AG04450 (cell line): ENCODE measurements around the gene GALK1. TPM values are rescaled to one million over a fixed set of nuclear protein-coding genes. Genes with fewer than 3 reads are reported as not detected.

Experiments used
- CTCF ChIA-PET: fragments of 300-600, 350-600 bp; formaldehyde crosslinking; extraction: SDS; loops from one replicate; lab custom pipeline; 2022; ENCODE audit warnings: antibody characterized with exemption, inconsistent platforms; lab: Charles Lee
- POLR2A ChIA-PET: fragments of 350-600 bp; formaldehyde crosslinking; extraction: SDS; loops from one replicate; lab custom pipeline; 2021; ENCODE audit warnings: antibody characterized with exemption, inconsistent platforms; lab: Yijun Ruan, JAX
- DNase-seq: peaks from one replicate; pipeline ENCODE4 v3.0.0-alpha.2; 2011; ENCODE audit warnings: low read depth, low spot score
- H3K27ac ChIP-seq: one replicate; pipeline ENCODE4 v1.5.1; 2012; ENCODE audit warnings: low read depth, low read length, control low read depth
- H3K27me3 ChIP-seq: one replicate; pipeline ENCODE4 v1.6.0; 2012; ENCODE audit warnings: low read length; ENCODE audit not compliant: control insufficient read depth, insufficient read depth
- H3K4me3 ChIP-seq: 2 replicates; pipeline ENCODE4 v1.5.1; 2011; ENCODE audit warnings: mild to moderate bottlenecking, low read depth, low read length, control low read depth
- H3K9me3 ChIP-seq: 2 replicates; pipeline ENCODE4 v1.5.1; 2012; ENCODE audit warnings: low read length; ENCODE audit not compliant: control insufficient read depth, insufficient read depth
- polyA plus RNA-seq: library from polyadenylated mRNA; depleted of rRNA; stranded (reverse); fragments of >200 nt; gene quantifications from 2 replicates; pipeline ENCODE4 v1.2.3, GENCODE V29; 2011
- TF ChIP-seq, protein P1 (sequence below): IDR thresholded peaks from 2 replicates; pipeline ENCODE4 v1.5.1; 2011; ENCODE audit warnings: low read depth, low read length, control low read depth, inconsistent platforms

Gene GALK1
- polyA plus RNA-seq, 1 experiment, result 12.4 TPM

DNA sequence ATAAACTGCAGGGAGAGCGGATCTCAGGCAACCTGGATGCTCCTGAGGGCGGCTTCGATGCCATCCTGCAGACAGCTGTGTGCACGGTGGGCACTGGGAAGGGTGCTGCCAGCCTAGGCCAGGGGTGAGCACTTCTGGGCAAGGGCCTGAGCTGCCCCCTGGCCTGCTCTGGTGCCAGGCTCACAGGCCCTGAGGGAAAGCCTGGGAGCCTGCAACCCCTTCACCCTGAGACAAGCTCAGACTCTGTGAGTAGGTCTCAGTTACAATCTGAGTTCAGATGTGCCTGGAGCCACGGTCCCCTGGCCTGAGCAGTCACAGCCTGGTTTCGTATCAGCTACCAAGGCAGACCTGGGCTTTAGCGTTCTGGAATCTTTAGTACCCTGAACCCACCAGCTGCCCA, 35.6 kb downstream of the GALK1 start:
- TF ChIP-seq, protein P1, sequence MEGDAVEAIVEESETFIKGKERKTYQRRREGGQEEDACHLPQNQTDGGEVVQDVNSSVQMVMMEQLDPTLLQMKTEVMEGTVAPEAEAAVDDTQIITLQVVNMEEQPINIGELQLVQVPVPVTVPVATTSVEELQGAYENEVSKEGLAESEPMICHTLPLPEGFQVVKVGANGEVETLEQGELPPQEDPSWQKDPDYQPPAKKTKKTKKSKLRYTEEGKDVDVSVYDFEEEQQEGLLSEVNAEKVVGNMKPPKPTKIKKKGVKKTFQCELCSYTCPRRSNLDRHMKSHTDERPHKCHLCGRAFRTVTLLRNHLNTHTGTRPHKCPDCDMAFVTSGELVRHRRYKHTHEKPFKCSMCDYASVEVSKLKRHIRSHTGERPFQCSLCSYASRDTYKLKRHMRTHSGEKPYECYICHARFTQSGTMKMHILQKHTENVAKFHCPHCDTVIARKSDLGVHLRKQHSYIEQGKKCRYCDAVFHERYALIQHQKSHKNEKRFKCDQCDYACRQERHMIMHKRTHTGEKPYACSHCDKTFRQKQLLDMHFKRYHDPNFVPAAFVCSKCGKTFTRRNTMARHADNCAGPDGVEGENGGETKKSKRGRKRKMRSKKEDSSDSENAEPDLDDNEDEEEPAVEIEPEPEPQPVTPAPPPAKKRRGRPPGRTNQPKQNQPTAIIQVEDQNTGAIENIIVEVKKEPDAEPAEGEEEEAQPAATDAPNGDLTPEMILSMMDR, result no peak
- POLR2A ChIA-PET, result no interaction called here
- no peak overlapping the region for H3K27ac ChIP-seq
- peaks cover 2% of the 10 kb centered on the region; the same call in 1 of the 2 replicates for H3K9me3 ChIP-seq
- H3K27me3 ChIP-seq, result peaks cover 14% of the 10 kb centered on the region
- no peak overlapping the region for H3K4me3 ChIP-seq
- no peak for DNase-seq
- CTCF ChIA-PET, result interaction anchor here (0.5 to 7.3 kb wide), 4 partner anchors 18 to 96 kb away, joined by 3 to 30 read pairs (median 8); partner anchors contain the start of gene SMIM5

DNA sequence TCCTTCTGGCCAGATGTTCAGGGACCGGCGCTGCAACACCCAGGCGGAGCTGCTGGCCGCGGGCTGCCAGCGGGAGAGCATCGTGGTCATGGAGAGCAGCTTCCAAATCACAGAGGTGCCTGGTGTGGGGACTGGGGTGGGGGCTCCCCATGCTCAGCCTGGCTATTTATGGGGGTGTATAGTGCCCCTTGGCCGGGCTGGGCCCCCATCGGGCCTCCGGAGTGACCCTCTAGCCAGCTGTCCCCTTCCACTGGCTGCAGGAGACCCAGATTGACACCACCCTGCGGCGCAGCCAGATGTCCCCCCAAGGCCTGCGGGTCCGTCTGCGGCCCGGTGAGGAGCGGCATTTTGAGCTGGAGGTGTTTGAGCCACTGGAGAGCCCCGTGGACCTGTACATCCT, 37.6 kb downstream of the GALK1 start:
- TF ChIP-seq, protein P1, result no peak
- DNase-seq, result no peak
- peaks cover 2% of the 10 kb centered on the region; the same call in 1 of the 2 replicates for H3K9me3 ChIP-seq
- POLR2A ChIA-PET, result no interaction called here
- CTCF ChIA-PET, result no interaction called here
- H3K4me3 ChIP-seq, result no peak overlapping the region
- no peak overlapping the region for H3K27ac ChIP-seq
- H3K27me3 ChIP-seq, result peaks cover 24% of the 10 kb centered on the region

DNA sequence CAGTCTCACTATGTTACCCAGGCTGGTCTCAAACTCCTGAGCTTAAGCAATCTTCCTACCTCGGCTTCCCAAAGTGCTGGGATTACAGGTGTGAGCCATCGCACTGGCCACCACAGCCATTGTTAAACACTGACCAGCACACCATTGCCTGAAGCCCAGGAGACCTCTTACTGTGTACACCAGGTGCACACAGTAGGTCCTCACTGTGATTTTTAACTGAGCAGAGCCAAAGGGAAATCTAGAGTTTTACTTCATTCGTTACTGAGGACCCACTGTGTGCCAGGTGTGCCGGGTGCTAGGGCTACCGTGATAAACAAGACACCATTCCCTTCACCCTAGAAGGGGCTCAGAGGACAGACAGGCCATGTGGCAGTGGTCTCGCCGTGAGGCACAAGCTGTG, 39.5 kb downstream of the GALK1 start:
- Histone ChIP-seq H3K27ac (no peak overlapping the region), H3K27me3 (peaks cover 35% of the 10 kb centered on the region), H3K4me3 (no peak overlapping the region), H3K9me3 (peaks cover 2% of the 10 kb centered on the region; the same call in 1 of the 2 replicates)
- DNase-seq, result no peak
- ChIA-PET CTCF (no interaction called here), POLR2A (no interaction called here)
- TF ChIP-seq, protein P1, result no peak

DNA sequence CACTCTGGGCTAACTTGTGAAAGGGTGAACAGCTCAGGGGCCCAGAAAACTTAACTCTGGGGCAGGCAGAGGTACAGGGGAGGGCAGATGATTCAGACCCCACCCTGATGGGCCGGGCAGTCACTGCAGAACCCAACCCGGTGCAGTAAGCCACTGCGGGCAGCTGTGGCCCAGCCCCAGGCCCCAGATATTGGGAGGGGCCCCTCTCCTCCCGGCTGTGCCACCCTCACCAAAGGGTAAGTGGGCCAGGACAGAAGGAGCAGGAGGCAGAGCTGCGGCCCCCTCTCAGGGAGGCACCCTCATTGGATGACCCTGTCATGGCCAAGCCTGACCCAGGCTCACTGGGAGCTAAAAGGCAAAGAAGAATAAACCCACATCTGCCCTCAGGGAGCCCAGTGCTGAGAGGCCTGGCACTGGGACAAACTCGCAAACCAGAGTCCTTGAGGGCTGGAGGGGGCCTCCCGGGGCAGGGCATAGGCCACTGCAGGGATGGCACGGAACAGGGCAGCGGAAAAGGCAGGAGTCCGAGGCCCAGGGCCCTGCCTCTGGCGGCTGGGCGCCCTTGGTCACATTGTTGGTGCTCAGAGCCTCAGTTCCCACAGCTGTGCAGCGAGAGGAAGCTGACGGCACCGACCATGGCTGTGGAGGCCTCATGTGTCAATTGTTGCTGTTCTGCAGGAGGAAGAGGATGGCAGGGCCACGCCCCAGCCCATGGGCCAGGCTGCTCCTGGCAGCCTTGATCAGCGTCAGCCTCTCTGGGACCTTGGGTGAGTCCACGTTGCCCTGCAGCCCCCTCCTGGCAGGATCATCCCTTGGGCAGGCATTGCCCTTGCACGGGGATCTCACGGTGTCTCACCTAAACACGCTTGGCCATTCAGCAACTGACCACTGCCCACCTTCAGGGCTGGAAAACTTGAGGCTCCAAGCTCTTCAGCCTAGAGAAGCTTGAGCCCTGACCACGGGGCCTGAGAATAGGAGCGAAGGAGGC, 40.7 kb downstream of the GALK1 start:
- H3K9me3 ChIP-seq, result no peaks in the 10 kb centered on the region; the same call in 1 of the 2 replicates
- TF ChIP-seq, protein P1, result no peak
- no peak overlapping the region for H3K4me3 ChIP-seq
- H3K27ac ChIP-seq, result no peak overlapping the region
- H3K27me3 ChIP-seq, result peaks cover 47% of the 10 kb centered on the region
- ChIA-PET CTCF (interaction anchor here (1.0 to 1.7 kb wide), 2 partner anchors 23 to 123 kb away, joined by 3 to 5 read pairs; no protein-coding TSS in a partner anchor), POLR2A (no interaction called here)
- no peak for DNase-seq
